Middle frontal gyrus (tissue), 1 donor: ENCODE measurements around the gene KRR1.

Source experiments
- DNase-seq: peaks from one replicate; pipeline ENCODE4 v3.0.0-alpha.2; 2015; ENCODE audit warnings: low spot score; ENCODE audit errors: extremely low spot score

The KRR1 gene

DNA sequence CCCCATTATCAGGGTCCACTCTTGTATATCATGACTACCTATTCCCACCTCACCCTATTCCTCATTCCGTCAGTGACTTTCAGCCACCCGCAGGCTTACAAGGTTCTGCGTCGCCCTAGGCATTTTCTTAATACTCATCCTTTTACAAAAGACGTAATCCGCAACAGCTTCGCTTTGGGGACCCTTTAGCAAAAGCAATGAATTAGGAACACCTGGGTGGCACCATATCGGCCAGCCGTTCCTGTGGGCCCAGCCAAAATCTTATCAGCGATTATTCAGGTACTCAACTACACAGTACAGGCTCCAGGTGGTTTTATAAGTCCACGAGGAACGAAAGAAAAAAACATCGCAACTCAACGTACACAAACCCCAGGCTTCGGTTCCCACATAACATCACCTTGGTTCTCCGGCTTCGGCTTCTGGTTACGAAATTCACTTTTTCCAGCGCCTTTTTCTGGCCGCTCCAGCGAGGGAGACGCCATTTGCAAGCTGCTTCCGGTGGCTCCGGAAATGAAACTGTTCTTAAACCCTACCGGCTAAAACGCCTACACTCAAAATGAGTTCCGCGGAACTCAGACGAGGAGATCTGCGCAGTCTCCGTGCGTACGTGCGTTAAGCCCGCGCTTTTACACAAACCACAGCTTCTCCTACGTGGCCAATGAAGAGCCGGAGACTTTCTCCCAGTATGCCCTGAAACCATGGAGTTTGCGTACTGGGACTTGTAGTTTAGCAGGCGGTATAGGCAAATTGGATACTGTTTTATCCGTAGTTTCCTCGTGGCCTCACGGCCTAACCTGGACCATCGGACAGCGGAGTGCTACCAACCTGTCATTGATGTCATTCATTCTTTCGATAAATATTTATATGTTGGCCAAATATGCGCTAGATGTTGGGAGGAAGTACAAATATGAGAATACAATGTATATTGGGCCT lies at the start of gene KRR1:
TSS of gene KRR1 (minus strand) at position 494 of the 933 bp plus-strand sequence. CDS start at position 482, 12 bp downstream.
- peak; percentile 97 for DNase-seq

DNA sequence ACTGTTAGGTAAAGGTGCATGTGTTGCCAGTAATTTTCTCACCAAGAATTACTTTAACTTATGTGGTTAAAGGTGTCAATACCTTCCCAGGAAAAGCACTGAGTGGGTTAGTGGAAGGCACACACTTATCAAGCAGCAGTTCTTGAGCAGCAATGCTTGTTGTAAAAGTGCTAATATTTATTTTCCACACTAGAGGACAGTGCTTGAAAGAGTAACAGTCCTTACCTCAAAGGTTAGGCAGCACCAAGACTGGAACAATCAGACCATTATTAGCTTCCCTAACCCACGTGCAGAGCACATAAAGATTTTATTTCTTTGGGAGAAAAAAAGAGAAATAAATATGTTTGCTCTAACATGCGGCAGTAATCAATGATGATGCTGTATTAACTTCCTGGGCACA lies 48.8 kb upstream of the KRR1 start:
- DNase-seq = no peak

DNA sequence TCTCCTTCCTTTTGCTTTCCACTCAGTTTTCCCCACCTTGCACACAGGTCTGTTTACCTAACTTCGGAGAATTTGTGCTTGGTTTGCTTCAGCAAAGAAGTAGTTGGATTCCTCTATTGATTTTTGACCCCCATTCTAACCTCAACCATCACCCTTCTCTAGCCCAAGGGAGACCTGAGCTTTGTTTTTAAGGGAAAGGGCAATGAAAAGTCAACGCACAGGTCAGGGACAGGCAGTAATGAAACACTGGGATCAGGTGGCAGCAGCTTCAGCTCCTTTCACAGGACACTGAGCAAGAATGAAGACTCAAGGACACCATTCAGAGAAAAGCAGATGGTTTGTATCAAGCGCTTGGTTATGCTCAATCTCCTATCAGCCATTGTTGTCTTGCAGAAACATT lies 46.9 kb upstream of the KRR1 start:
- DNase-seq = no peak

DNA sequence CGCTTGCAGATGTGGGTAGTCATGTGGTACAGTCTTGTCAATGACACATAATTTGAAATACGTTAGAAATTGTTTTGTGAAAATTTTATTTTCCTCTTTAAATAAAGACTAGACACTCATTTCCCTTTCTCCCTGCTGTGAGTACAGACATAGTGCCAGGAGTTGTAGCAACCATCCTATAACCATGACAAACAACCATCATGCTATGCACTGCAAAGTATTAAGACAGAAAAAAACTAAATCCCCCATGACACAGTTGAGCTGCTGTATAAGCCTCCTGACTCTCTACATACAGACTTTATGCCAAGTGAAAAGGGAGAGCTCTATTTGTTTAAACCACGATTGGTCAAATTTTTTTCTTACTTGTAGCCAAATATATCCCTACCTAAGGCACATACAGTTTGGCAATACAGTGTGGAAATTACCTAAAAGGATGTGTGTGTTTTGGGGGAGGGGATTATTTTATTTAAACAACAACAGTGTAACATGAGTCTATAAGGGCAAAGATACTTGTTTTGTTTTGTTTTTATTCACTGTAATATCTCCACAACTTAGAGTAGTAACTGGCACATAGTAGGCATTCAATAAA lies 45.0 kb upstream of the KRR1 start:
- DNase-seq = no peak

DNA sequence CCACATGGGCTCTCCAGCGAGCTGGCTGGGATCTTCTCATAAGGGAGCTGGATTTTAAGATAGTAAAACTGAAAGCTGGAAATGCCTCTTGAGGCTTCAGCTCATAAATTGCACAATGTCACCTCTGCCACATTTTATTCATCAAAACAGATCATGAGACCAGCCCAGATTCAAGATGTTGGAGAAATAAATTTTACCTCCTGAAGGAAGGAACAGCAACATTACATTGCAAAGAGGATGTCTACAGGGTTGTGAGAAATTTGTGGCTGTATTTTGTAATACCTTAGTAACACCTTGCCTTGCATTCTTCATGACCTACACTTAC lies 43.1 kb upstream of the KRR1 start:
- DNase-seq = no peak

DNA sequence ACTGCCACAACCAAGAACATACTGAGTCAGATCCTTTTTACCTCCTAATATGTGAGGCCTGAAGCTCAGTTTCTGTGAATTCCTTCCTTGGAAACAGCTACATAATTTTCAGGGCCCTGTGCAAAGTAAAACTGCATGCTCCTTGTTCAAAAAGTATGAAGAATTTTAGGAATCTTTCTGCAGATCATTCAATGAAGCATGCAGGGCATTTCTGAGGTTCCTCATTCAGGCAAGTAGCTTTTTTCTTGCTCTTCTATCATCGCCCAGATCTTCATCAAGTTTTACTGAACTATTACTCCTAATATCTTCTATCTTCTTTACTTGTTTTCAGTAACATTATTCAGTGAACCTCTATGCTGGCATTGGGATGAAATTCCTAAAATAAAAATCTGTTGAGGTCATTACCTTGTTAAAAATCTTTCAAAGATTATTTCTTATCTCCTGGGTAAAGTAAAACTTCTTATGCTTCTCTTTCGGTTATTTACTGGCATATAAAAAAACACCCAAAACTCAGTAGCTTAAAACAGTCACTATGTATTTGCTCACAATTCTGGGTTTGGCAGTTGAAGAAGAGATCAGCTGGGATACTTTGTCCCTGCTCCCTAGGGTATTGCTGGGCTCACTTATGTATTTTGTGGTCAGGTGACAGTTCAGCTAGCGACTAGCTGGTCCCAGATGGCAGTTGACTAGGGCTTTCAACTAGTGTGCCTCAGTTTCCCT lies 42.6 kb upstream of the KRR1 start:
- DNase-seq = no peak

DNA sequence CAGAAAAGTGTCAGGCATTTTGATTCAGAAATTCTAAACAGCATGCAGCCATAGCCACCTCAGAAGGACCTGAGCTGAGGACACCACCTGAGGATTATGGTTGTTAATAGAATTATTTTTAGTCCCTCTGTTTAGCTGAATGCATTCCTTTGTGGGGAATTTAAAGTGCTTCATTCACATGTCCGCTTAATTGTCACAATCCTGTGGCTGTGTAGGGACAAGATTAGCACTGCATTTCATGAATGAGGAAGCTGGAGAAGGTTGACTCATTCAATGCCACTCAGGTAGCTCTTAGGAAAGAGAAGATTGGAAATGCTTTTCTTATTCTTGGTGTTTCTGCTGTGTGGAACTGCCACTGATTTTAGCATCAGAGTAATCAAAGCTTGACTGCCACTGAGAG lies 42.0 kb upstream of the KRR1 start:
- DNase-seq = no peak

DNA sequence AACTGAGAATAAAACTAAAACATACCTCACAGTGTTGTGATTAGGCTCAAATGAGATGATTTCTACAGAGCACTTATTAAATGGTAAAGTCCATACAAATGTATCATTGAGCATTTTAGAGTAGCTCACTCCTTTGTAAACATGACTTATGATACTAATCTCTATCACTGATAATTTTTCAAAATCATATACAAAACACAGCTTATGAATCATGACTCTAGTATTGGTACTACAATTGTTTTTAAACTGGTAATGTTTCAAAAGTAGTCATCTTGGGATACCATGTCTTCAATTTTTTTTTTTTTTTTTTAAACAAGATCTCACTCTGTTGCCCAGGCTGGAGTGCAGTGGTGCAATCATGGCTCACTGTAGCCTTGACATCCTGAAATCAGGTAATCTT lies 40.1 kb upstream of the KRR1 start:
- DNase-seq = no peak

DNA sequence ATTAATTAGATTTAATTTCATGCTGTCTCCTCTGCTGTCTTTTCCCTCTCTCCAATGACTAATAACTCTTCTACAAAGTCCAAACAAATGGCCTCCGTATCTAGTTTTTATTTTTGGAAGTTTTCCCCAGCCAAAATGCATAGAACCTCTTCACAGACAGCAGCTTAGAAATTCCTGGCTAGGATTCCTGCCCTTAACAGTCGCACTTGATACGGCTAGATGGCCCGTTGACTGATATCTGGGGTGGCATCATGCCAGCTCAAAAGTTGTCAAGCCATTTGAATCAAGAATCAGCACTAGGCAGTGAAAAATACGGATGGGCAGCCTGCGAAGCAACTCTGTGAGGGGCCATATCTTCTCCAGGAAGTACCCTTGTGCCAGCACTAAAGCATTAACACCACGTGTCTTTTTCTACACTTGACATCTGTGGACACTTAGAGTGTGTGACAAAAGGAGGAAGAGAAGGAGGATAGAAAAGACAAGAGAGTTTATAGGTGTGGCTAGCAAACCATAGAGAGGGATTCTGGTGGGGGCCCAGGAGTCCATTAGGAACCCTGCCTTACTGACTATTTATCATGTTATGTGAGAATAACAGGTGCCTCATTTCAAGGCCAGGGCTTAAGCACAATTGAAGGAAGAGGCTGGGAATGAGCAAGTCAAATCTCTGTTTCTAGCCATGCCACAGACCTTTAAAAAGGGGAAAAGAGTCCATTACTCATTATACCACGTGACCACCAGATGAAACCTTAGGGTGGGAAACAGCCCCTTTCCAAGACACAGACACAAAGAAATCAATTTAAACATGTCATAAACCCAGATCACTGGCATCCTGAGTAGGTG lies 39.2 kb upstream of the KRR1 start:
- DNase-seq = no peak

DNA sequence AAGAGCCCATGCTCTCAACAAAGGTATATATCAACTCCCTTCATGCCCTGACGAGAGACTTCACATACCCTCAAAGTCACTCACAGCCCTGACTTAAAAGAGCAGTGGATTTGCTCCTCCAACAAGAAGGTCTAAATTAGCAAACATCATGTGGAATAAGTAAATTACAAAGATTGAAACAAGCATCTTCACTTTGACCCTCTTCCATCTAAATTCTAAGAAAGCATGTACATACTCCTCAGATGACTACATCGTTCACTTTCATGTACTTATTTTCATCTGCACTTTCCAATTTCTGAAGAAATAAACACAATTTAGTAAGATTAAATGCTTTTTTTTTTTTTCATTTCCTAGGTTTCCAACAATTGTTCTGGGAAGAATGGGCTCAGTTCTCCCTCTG lies 38.6 kb upstream of the KRR1 start:
- no peak for DNase-seq

DNA sequence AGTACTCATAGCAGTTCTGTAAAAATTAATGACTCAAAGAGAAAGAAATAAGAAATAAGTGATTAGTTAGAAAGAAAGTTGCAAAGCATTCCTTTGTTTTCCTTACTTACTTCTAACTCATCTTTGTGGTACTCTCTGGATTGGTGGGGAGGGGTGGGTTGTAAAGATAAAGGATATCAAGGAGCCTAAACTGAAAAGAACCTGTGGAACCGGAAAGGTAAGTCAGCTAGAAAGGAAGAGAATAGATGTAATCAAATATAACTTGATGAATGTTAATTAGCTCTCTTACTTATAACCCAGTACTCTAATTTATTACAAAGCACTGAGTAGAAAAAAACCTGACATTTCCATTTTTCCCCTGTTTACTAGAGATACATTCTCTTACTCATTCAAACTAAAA lies 37.5 kb upstream of the KRR1 start:
- no peak for DNase-seq

DNA sequence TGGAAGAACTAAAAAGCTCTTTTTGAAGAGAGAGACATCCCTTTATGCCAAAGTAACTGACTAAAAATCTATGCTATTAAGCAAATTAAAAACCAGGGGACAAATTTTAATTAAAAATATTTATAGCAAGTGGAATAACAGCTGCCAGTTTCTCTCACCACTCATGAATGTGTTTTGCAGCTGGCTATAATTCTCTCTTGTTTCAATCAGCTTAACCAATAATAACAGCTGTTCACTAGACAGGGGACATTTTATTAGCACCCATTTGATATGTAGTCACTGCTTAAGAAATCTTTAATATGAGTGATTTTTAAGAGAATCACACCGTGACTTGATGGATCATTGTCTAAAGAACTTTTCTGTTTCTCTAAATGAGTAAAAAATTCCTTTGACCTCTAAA lies 34.2 kb upstream of the KRR1 start:
- no peak for DNase-seq

DNA sequence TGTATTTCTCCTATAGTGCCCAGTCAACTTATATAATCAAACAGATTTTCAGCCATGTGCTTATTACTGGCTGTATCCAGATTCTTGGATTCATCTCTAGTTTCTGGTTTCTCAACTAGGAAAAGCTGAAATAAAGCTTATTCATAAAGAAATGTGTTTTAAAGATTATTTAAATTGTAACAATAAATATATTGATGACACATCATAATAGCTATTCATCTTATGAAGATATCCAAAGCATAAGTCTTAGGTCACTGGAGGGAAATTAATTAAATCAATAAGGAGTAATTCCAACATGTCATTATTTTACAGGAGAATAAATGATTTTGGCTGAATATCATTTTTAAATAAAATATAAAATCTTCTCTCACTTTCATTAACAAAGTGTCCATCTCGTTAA lies 32.1 kb upstream of the KRR1 start:
- DNase-seq = no peak

DNA sequence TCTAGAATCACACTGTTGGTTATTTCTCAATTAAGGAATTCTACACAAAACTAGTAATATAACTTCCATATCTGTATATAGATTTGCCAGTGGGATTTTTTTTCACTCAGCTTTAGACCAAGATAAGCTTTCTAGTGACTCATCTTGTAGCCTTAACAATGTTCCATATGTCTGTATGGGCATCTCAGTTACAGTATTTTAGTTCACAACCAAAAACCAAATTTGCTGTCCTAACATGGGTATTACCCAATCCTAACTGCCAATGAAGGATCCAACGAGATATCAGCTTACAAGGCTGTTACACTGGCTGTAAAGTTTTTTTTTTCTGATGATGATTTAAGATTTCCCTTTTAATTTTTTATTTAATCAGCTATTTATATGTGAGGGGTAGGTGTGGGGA lies 31.5 kb upstream of the KRR1 start:
- DNase-seq = no peak

DNA sequence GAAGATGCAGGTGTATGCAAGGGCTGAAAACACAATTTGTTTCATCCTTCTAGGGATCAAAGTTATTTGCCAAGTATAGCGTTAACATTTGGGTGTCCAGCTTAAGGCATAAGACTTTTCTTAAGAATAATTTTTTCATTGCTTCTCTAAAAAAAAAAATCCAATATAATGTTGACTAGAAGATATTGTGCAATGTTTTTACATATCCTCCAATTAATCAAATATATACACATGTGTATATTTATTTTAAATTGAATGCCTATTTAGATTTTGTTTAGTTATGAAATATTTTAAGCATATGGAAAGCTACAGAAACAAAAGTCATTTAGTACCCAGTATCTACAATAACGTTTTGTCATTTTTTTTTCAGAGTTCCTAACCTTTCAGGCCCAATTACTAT lies 28.5 kb upstream of the KRR1 start:
- no peak for DNase-seq

DNA sequence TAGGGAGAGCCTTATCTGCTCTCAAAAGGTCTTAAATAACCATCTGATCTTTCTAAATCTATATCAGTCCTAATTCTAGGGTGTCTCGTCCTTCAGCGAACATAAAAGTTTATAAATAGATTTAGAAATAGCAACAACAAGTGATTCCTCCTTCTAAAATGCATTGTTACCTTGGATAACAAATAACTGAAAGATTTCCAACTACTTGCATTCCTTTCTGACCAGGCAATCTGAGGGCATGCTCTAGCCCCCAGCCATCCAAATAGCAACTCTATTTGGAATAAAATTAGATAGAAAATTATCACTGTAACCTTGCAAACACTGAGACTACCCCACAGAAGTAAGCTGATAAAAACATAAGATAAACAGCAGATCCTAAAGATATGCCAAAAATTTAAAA lies 21.8 kb upstream of the KRR1 start:
- no peak for DNase-seq

DNA sequence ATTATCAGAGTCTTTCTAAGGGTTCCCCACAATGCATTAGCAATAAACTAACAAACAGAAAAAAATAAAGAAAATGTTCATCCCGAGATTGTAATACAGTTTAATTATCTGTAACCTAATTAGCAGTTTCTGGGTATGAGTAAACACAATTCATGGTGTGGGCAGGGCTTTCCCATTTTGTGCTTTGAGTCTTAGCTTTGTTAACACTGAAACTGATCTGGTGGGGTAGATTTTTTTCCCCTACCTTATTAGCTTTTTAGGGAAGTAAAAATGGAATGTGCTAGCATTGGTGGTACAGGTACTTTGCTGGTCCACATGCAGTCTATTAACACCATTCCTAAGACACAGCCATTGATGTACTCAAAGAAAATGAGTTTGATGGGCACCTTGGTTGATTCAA lies 18.4 kb upstream of the KRR1 start:
- no peak for DNase-seq

DNA sequence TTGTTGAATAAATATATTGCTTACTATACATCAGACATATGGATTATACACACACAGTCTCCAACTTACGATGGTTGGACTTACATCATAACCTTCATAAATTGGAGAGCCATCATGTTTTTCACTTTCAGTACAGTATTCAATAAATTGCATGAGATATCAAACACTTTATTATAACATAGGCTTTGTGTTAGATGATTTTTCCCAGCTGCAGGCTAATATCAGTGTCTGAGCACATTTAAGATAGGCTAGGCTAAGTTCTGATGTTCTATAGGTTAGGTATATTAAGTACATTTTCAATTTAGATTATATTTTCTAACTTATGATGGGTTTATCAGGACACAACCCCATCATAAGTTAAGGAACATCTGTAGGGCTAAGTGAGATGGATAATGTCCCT lies 17.9 kb upstream of the KRR1 start:
- no peak for DNase-seq

DNA sequence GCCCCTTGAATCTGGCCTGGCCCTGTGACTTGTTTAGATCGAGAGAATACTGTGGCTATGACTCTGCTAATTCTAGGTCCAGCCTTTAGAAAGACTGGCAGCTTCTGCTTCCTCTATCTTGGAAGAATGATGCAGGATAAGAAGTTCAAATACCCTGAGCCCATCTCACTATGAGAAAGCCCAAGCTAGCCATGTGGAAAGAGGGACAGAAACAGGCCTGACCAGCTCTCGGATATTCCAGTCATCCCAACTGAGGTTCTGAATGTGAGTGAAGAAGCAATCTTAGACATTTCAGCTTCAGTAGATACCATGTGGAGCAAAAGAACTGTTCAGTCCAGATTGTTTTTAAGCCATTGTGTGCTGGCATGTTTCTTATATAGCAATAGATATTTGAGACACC lies 17.3 kb upstream of the KRR1 start:
- DNase-seq = no peak

DNA sequence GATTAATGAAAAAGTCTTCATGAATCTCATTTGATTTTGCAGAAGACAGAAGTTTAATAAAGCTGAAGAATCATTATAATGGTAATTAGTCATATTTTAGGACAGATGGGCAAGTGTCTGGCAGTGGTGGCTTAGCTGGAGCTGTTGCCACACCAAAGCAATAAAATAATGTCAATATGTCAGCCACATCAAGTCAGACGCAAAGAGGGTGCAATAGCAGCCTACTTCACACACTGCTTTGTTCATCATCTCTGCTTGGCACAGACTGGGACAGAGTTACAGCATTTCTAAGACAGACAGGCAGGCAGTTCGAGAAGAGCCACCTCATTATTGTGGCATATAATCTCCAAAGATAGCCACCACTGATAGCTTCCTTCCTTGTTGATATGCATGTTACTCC lies 16.9 kb upstream of the KRR1 start:
- no peak for DNase-seq

DNA sequence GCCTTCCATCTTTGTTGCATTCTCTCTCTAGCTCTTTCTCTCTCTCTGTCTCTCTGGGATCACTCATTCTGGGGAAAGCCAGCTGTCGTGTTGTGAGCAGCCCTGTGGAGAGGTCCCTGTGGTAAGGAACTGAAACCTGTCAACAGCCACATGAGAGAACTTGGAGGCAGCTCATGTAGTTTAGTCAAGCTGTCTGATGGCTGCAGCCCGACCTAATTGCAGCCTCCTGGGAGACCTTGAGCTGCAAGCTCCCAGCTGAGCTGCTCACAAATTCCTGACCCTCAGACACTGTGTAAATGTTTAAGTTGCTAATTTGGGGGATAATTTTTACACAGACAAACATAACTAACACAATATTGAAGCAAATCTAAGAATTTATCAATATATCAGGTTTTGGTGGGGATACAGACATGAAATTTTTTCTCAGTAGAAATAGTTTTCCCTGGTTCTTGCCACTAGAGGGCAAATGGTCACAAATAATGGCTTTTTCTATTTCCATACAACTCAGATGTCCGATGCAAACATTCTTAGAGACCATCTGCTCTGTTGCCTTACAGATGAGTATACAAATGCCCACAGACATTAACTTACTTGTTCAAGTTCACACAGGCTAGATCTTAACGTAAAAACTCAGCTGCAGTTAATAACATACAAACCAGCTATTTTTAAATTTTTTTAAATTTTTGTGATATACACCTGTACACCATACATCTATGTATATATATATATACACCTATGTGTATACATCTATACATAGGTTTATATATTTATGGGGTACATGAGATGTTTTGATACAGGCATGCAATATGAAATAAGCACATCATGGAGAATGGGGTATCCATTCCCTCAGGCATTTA lies 15.5 kb upstream of the KRR1 start:
- no peak for DNase-seq
